ENCODE measurements around the gene DPH7. TPM values are rescaled to one million over a fixed set of nuclear protein-coding genes. Genes with fewer than 3 reads are reported as not detected.

Gene DPH7
- total RNA-seq = 10 to 100 TPM; 17.0 to 44.1 (median 22.6) TPM

GRCh38 chr9:137578518-137579258, at the start of gene DPH7:
Gene DPH7 (minus strand): TSS chr9:137578925. CDS start chr9:137578777, 148 bp downstream.
- TF ChIP-seq, protein P1, sequence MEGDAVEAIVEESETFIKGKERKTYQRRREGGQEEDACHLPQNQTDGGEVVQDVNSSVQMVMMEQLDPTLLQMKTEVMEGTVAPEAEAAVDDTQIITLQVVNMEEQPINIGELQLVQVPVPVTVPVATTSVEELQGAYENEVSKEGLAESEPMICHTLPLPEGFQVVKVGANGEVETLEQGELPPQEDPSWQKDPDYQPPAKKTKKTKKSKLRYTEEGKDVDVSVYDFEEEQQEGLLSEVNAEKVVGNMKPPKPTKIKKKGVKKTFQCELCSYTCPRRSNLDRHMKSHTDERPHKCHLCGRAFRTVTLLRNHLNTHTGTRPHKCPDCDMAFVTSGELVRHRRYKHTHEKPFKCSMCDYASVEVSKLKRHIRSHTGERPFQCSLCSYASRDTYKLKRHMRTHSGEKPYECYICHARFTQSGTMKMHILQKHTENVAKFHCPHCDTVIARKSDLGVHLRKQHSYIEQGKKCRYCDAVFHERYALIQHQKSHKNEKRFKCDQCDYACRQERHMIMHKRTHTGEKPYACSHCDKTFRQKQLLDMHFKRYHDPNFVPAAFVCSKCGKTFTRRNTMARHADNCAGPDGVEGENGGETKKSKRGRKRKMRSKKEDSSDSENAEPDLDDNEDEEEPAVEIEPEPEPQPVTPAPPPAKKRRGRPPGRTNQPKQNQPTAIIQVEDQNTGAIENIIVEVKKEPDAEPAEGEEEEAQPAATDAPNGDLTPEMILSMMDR (IDR thresholded peaks at IDR 0.05; ENCODE audit: low read depth) = no peak

DNA sequence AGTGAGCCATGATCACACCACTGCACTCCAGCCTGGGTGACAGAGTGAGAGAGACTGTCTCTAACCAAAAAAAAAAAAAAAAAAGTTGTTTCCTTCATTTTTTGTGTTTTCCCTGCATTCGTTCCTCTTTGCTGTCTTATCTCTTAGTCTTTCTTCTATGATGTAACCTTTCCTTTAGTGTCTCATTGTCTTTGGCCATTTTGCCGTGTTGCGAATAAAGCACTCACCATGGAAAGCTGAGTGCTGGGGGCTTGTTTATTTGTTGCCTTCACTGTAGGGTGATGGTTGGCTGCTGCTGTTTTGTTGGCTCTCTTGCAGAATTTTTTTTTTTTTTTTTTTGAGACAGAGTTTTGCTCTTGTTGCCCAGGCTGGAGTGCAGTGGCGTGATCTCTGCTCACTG, 47.7 kb upstream of the DPH7 start:
- TF ChIP-seq, protein P1 (IDR thresholded peaks at IDR 0.05; ENCODE audit: low read depth) = no peak

GRCh38 chr9:137621131-137621757, 42.5 kb upstream of the DPH7 start:
- TF ChIP-seq, protein P1 (IDR thresholded peaks at IDR 0.05; ENCODE audit: low read depth) = no peak

DNA sequence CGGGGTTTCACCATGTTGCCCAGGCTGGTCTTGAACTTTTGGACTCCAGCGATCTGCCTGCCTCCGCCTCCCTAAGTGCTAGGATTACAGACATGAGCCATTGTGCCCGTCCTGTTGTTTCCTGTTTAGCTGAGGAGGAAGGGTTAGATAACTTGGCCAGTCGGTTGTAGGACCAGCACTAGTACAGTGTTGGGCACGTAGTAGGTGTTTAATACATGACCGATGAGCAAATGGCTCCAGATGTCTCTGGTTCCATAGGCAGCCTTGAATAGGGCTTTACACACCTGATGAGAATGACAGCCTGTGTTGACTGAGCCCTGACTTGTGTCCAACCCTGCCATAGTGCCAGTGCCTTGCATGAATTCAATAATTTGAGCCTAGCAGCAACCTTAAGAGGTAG, 41.9 kb upstream of the DPH7 start:
- TF ChIP-seq, protein P1 (IDR thresholded peaks at IDR 0.05; ENCODE audit: low read depth) = no peak

DNA sequence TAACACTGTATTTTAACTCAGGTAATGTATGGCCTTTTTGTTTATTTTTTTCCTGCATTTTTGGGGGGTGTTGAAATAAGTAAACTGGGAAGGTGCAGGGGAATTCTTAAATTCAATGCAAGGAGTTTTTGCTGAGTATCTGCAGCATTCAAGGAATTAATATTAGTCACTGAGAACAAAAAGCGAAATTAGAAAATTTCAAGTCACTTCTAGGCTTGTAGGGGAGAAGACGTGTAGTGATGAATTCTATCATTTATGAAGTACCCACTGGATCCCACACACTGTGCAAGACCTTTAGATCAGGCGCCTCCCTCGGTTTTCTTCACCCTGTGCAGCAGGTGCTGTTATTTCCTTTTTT, 41.3 kb upstream of the DPH7 start:
- TF ChIP-seq, protein P1 (IDR thresholded peaks at IDR 0.05; ENCODE audit: low read depth) = no peak

DNA sequence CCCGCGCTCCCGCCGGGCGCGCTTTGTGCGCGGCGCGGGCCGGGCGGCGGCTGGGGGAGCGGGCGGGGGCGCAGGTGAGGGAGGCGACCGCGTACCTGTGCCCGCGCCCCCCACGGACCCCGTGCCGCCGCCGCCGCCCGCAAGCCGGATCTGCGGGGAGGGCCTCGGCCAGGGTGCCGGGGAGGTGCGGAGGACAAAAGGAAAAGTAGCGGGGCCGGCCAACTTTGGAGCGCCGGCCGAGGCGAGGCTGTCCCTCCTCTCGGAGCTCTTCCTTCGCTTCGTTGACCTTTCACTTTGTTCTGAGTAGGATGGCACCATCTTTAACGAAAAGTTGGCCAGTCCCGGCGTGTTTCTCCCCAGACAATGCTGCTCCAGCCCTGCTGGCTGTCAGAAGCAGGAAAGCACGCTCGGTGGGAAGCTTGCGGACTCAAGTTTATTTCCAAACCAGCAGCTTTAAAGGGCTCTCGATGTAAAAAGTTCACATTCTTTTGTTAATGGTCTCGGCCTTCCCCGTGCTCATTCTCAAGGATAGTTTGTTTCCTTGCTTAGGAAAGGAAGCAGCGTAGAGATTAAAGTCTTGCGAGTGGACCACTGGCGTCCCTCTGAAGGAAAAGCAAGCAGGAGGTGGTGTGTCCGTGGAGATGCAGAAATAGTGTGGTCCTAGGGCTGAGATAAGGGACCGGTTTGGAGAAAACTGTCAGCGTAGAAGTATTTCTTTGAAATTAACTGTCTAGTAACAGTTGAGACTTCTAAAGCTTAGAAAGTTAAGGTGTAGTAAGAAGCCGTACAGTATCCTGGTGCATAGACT, 40.7 kb upstream of the DPH7 start:
- TF ChIP-seq, protein P1 (IDR thresholded peaks at IDR 0.05; ENCODE audit: low read depth) = no peak

All from subcutaneous adipose tissue (tissue), 4 donors.